H9 (cell line): Measurements from ENCODE around the gene METTL26. TPM values are rescaled to one million over a fixed set of nuclear protein-coding genes. Genes with fewer than 3 reads are reported as not detected.

Source experiments
- DNase-seq: peaks from one replicate; pipeline ENCODE4 v3.0.0-alpha.2; 2017
- H2AFZ ChIP-seq: one replicate; pipeline ENCODE4 v1.6.1; 2013; ENCODE audit warnings: mild to moderate bottlenecking, low read length, control low read depth, moderate library complexity
- H2AK5ac ChIP-seq: 2 replicates; pipeline ENCODE4 v1.6.1; 2013; ENCODE audit warnings: low read length, control low read depth, mixed read lengths; ENCODE audit not compliant: insufficient read length
- H2BK120ac ChIP-seq: one replicate; pipeline ENCODE4 v1.6.1; 2013; ENCODE audit warnings: low read depth, mild to moderate bottlenecking, low read length, control low read depth, inconsistent platforms; ENCODE audit not compliant: poor library complexity, severe bottlenecking
- H2BK12ac ChIP-seq: 2 replicates; pipeline ENCODE4 v1.6.1; 2013; ENCODE audit warnings: low read length, control low read depth, mixed read lengths, low read depth; ENCODE audit not compliant: insufficient read length
- H2BK15ac ChIP-seq: 2 replicates; pipeline ENCODE4 v1.6.1; 2013; ENCODE audit warnings: low read depth, low read length, control low read depth
- H2BK20ac ChIP-seq: one replicate; pipeline ENCODE4 v1.6.1; 2013; ENCODE audit warnings: low read depth, mild to moderate bottlenecking, low read length, control low read depth, inconsistent platforms; ENCODE audit not compliant: poor library complexity, severe bottlenecking
- H2BK5ac ChIP-seq: 2 replicates; pipeline ENCODE4 v1.6.1; 2013; ENCODE audit warnings: low read length, control low read depth, mixed read lengths; ENCODE audit not compliant: insufficient read length
- H3K14ac ChIP-seq: 2 replicates; pipeline ENCODE4 v1.6.1; 2013; ENCODE audit warnings: low read length, control low read depth; ENCODE audit not compliant: insufficient read depth
- H3K18ac ChIP-seq: 2 replicates; pipeline ENCODE4 v1.6.1; 2013; ENCODE audit warnings: low read depth, mild to moderate bottlenecking, mixed read lengths, low read length, control low read depth; ENCODE audit not compliant: insufficient read length
- H3K23ac ChIP-seq: 2 replicates; pipeline ENCODE4 v1.6.1; 2013; ENCODE audit warnings: low read length, control low read depth, mixed read lengths, low read depth; ENCODE audit not compliant: insufficient read length
- H3K23me2 ChIP-seq: 2 replicates; pipeline ENCODE4 v1.6.1; 2013; ENCODE audit warnings: low read depth, mild to moderate bottlenecking, mixed read lengths, low read length, control low read depth; ENCODE audit not compliant: insufficient read length, poor library complexity, severe bottlenecking
- H3K27ac ChIP-seq: 2 replicates; pipeline ENCODE4 v1.5.1; 2013; ENCODE audit warnings: low read length, control low read depth, mixed read lengths, low read depth; ENCODE audit not compliant: insufficient read length
- H3K27me3 ChIP-seq: 2 replicates; pipeline ENCODE4 v1.6.1; 2013; ENCODE audit warnings: low read length, control low read depth, inconsistent platforms; ENCODE audit not compliant: insufficient read depth
- H3K4ac ChIP-seq: 2 replicates; pipeline ENCODE4 v1.6.1; 2013; ENCODE audit warnings: low read depth, mild to moderate bottlenecking, control low read depth, inconsistent platforms, low read length, moderate library complexity
- H3K4me1 ChIP-seq: 2 replicates; pipeline ENCODE4 v1.6.1; 2013; ENCODE audit warnings: low read length, control low read depth, inconsistent platforms; ENCODE audit not compliant: insufficient read depth
- H3K4me2 ChIP-seq: 2 replicates; pipeline ENCODE4 v1.6.1; 2013; ENCODE audit warnings: low read length, control low read depth, mixed read lengths; ENCODE audit not compliant: insufficient read length, insufficient read depth
- H3K56ac ChIP-seq: 2 replicates; pipeline ENCODE4 v1.6.1; 2013; ENCODE audit warnings: low read depth, mild to moderate bottlenecking, mixed read lengths, low read length, control low read depth; ENCODE audit not compliant: insufficient read length
- H3K79me1 ChIP-seq: 2 replicates; pipeline ENCODE4 v1.6.1; 2013; ENCODE audit warnings: low read depth, mild to moderate bottlenecking, moderate library complexity, low read length, control low read depth, inconsistent platforms; ENCODE audit not compliant: insufficient read depth, poor library complexity, severe bottlenecking
- H3K79me2 ChIP-seq: 2 replicates; pipeline ENCODE4 v1.6.1; 2013; ENCODE audit warnings: low read length, control low read depth, inconsistent platforms; ENCODE audit not compliant: insufficient read depth
- H3K9ac ChIP-seq: 2 replicates; pipeline ENCODE4 v1.6.1; 2013; ENCODE audit warnings: low read length, control low read depth, mixed read lengths; ENCODE audit not compliant: insufficient read length; ENCODE audit errors: extremely low read depth
- H3K9me3 ChIP-seq: one replicate; pipeline ENCODE4 v1.6.1; 2013; ENCODE audit warnings: low read depth, low read length, inconsistent platforms; ENCODE audit not compliant: control insufficient read depth
- H3T11ph ChIP-seq: one replicate; pipeline ENCODE4 v1.6.1; 2013; ENCODE audit warnings: mild to moderate bottlenecking, low read length, control low read depth, inconsistent platforms
- H4K20me1 ChIP-seq: one replicate; pipeline ENCODE4 v1.6.1; 2013; ENCODE audit not compliant: control insufficient read depth, insufficient read length, insufficient read depth
- H4K5ac ChIP-seq: 2 replicates; pipeline ENCODE4 v1.6.1; 2013; ENCODE audit warnings: low read depth, mild to moderate bottlenecking, mixed read lengths, low read length, control low read depth; ENCODE audit not compliant: insufficient read length
- H4K8ac ChIP-seq: replicated peaks from 2 replicates; pipeline ENCODE4 v1.6.1; 2013; ENCODE audit warnings: low read length, control low read depth, mixed read lengths, low read depth; ENCODE audit not compliant: insufficient read length
- H4K91ac ChIP-seq: 2 replicates; pipeline ENCODE4 v1.6.1; 2013; ENCODE audit warnings: low read depth, mild to moderate bottlenecking, moderate library complexity, mixed read lengths, low read length, control low read depth; ENCODE audit not compliant: insufficient read length
- H3K27ac Mint-ChIP-seq, 3 experiments: 2 replicates in 2 of 3; 3 replicates in 1 of 3; pipeline ENCODE4 v1.8.0; 2020 to 2021; ENCODE audit warnings: mixed read lengths in 3 of 3, mild to moderate bottlenecking in 1 of 3, moderate library complexity in 1 of 3
- H3K27me3 Mint-ChIP-seq: 2 replicates; pipeline ENCODE4 v1.8.0; 2021; ENCODE audit warnings: low read depth, mild to moderate bottlenecking, moderate library complexity, mixed read lengths
- H3K36me3 Mint-ChIP-seq, 3 experiments: 2 replicates in 2 of 3; 3 replicates in 1 of 3; pipeline ENCODE4 v1.8.0; 2020 to 2021; ENCODE audit warnings: low read depth in 3 of 3, mixed read lengths in 3 of 3; ENCODE audit not compliant: insufficient read depth in 1 of 3
- H3K4me1 Mint-ChIP-seq, 2 experiments: 2 replicates each; pipeline ENCODE4 v1.8.0; 2020; ENCODE audit warnings: mixed read lengths in 2 of 2
- H3K4me3 Mint-ChIP-seq, 2 experiments: 2 replicates in 1 of 2; 3 replicates in 1 of 2; pipeline ENCODE4 v1.8.0; 2020 to 2021; ENCODE audit warnings: mild to moderate bottlenecking in 2 of 2, mixed read lengths in 2 of 2, moderate library complexity in 1 of 2
- H3K9me3 Mint-ChIP-seq, 2 experiments: 2 replicates in 1 of 2; 3 replicates in 1 of 2; pipeline ENCODE4 v1.8.0; 2020; ENCODE audit warnings: mild to moderate bottlenecking in 2 of 2, mixed read lengths in 2 of 2, moderate library complexity in 1 of 2
- CTCF ChIP-seq: fragments of 200-600 bp; sonication (generic); conservative IDR thresholded peaks from 3 replicates; pipeline ENCODE4 v1.8.0; 2021; ENCODE audit warnings: antibody characterized with exemption, mild to moderate bottlenecking
- WGBS: extraction: QIAGEN DNeasy Blood & Tissue Kit; methylation state at CpG from one replicate; pipeline ENCODE4 v1.1.7; 2013; ENCODE audit warnings: missing lambda C conversion rate, low lambda C conversion rate, mixed read lengths; ENCODE audit not compliant: insufficient read length; ENCODE audit errors: extremely low coverage; 5-methylcytosine and 5-hydroxymethylcytosine counted together
- total RNA-seq: library from RNA; stranded (reverse); gene quantifications from 2 replicates; pipeline ENCODE4 v1.2.1, GENCODE V29; 2021

The METTL26 gene
- total RNA-seq, 1 experiment from 2014 or later, result 108 TPM

DNA sequence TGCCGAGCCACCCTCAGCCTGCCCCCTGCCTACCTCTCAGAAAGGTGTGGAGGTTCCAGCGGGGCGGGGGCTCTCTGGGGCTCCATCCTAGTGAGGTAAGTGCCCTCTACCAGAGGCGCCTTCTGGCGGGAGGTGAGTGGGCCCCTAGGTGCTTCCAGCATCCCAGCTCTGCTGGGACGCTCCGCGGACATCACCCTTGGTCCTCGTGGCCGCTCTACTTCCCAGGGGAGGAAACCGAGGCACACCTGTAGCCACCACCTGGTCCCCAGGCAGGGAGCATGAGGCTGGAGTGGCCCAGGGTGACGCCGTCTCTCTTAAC lies 6.9 kb upstream of the METTL26 start:
- Histone ChIP-seq H2BK20ac (no peak overlapping the region), H3K56ac (no peak overlapping the region), H3K4me2 (peak overlapping the region; percentile 55), H3K27me3 (no peaks in the 10 kb centered on the region), H3K14ac (no peak overlapping the region), H3K79me2 (no peaks in the 10 kb centered on the region), H3K23me2 (peaks cover 6% of the 10 kb centered on the region), H3K9ac (no peak overlapping the region), H3T11ph (no peak overlapping the region), H3K9me3 (no peaks in the 10 kb centered on the region), H4K20me1 (no peaks in the 10 kb centered on the region), H2BK5ac (no peak overlapping the region), H3K23ac (no peak overlapping the region), H3K79me1 (no peaks in the 10 kb centered on the region), H2BK12ac (no peak overlapping the region), H3K4me1 (no peaks in the 10 kb centered on the region; the same call in 1 of the 2 replicates), H4K8ac (no peak overlapping the region), H2AFZ (no peak overlapping the region), H3K27ac (no peak overlapping the region), H3K4ac (no peak overlapping the region), H2AK5ac (no peak overlapping the region), H4K5ac (no peak overlapping the region), H2BK120ac (no peak overlapping the region), H3K18ac (no peak overlapping the region), H4K91ac (no peak overlapping the region), H2BK15ac (no peak overlapping the region)
- no peak for DNase-seq
- H3K36me3 Mint-ChIP-seq, result peaks cover 2 to 15% (median 4%) of the 10 kb centered on the region in 3 experiments; a peak in 4 of 7 replicates
- TF ChIP-seq CTCF, result no peak
- no peak overlapping the region for H3K27ac Mint-ChIP-seq
- peaks cover 7 to 21% of the 10 kb centered on the region in 2 experiments for H3K4me1 Mint-ChIP-seq
- peak overlapping the region; percentile 68 to 77 for H3K4me3 Mint-ChIP-seq
- no peaks in the 10 kb centered on the region for H3K9me3 Mint-ChIP-seq
- WGBS, result no CpG with 5 or more reads among the region's 13 CpGs
- H3K27me3 Mint-ChIP-seq, result no peaks in the 10 kb centered on the region; the same call in 1 of the 2 replicates
